ENCODE data around the gene RAB4A. TPM values are rescaled to one million over a fixed set of nuclear protein-coding genes. Genes with fewer than 3 reads are reported as not detected.

RAB4A gene
- total and polyA plus RNA-seq, 10 of the 15 experiments (the other 5 are each of a cell fraction or from before 2014, with no cell fraction given), result 4.0 to 35.8 (median 17.7) TPM

DNA sequence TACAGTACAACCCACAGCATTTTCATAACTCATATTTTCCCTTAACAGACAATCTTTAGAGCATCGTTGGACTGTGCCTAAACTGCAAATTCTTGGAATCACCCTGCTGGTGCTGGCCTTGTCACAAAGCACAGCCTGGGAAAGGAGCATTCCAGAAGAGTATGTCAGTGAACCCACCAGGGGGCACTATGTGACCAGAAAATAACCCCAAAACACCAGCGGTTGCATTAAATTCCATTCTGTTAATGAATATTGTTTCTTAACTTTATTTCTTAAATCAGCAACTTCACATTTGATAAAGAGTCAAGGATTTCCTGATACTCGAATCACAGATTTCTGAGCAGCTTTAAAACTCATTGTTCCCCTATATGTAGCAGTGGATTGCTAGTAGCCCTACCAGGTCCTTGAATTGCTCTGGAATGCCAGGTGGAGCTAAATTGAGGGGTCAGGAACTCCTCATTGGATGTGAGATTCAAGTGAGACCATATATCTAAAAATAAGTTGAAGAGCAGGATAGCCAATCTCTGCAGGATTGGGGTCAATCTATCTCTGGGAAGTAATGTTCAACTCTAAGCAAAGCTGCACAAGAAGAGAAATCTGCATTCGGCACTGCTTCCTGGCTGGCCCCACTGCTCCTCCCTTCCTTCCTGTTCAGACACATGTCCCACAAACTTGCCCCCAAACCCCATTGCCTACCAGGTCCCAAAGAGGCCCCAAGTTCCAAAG, 12.7 kb upstream of the RAB4A start (continued):
- TF ChIP-seq, protein P1, sequence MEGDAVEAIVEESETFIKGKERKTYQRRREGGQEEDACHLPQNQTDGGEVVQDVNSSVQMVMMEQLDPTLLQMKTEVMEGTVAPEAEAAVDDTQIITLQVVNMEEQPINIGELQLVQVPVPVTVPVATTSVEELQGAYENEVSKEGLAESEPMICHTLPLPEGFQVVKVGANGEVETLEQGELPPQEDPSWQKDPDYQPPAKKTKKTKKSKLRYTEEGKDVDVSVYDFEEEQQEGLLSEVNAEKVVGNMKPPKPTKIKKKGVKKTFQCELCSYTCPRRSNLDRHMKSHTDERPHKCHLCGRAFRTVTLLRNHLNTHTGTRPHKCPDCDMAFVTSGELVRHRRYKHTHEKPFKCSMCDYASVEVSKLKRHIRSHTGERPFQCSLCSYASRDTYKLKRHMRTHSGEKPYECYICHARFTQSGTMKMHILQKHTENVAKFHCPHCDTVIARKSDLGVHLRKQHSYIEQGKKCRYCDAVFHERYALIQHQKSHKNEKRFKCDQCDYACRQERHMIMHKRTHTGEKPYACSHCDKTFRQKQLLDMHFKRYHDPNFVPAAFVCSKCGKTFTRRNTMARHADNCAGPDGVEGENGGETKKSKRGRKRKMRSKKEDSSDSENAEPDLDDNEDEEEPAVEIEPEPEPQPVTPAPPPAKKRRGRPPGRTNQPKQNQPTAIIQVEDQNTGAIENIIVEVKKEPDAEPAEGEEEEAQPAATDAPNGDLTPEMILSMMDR (IDR thresholded peaks at IDR 0.05 in 2 of 3, conservative IDR thresholded peaks at IDR 0.05 in 1 of 3; ENCODE audit: control insufficient read depth in 2 of 3, extremely low read depth in 1 of 3, insufficient read depth in 1 of 3, low read depth in 3 of 3, low read length in 3 of 3), result peak; percentile 59 to 77 (median 76)
- TF ChIP-seq BACH1 (IDR thresholded peaks at IDR 0.05; ENCODE audit: borderline replicate concordance) (no peak), NRF1 (conservative IDR thresholded peaks at IDR 0.05; ENCODE audit: low read depth, low read length) (no peak)

DNA sequence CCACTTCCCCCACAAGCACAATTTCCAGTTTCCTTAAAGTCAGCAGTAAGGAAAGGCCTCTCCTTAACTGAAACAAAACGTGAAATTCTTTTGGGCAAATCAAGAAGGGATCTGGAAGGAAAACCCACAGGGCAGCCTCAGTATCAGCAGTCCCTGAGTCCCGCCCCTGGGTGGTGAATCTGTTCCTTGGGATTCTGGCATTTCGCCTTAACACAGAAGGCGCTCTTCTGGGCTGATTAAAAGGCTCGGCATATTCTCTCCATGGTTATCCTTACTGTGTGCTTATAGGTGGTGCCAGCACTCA, 12.2 kb upstream of the RAB4A start:
- POLR2A ChIA-PET, result no interaction called here
- no peak for ATAC-seq
- 58% methylated on average over 5 of the region's 5 CpGs for WGBS (ENCODE audit: insufficient coverage, insufficient replicate concordance, low lambda C conversion rate, missing lambda C conversion rate)
- Histone ChIP-seq H3K4me3 (no peak overlapping the region), H3K27ac (ENCODE audit: control insufficient read depth, insufficient read depth) (no peak overlapping the region), H3K79me2 (ENCODE audit: control insufficient read depth, insufficient read depth, low read length) (no peaks in the 10 kb centered on the region), H3K9ac (ENCODE audit: control insufficient read depth, insufficient read depth, low read length) (no peak overlapping the region), H3K27me3 (replicated peaks in 1 of 2; ENCODE audit: control insufficient read depth in 2 of 2, insufficient read depth in 2 of 2, low read length in 1 of 2) (no peaks in the 10 kb centered on the region), H3K9me3 (replicated peaks; ENCODE audit: control insufficient read depth, insufficient read depth, low read length) (no peaks in the 10 kb centered on the region), H2AFZ (ENCODE audit: control insufficient read depth, low read depth, low read length) (no peak overlapping the region; the same call in 1 of the 2 replicates), H3K4me1 (ENCODE audit: control insufficient read depth, insufficient read depth, low read length) (no peaks in the 10 kb centered on the region), H4K20me1 (ENCODE audit: control insufficient read depth, insufficient read depth) (no peaks in the 10 kb centered on the region), H3K4me2 (ENCODE audit: control insufficient read depth, insufficient read depth) (no peak overlapping the region), H3K36me3 (ENCODE audit: control insufficient read depth in 2 of 2, insufficient read depth in 2 of 2, low read length in 1 of 2) (no peaks in the 10 kb centered on the region)
- intact Hi-C loops (cut with micrococcal nuclease; ENCODE audit: unreplicated experiment) (loop anchor here (1.0 to 10.0 kb wide), 3 partner anchors 224 to 1056 kb away; no protein-coding TSS in a partner anchor), in situ Hi-C loops (cut with MboI) (loop anchor here (5.0 kb wide), 2 partner anchors 224 to 1049 kb away; no protein-coding TSS in a partner anchor)
- RAD21 ChIA-PET (ENCODE audit: unreplicated experiment), result interaction anchor here (0.7 to 4.0 kb wide), 5 partner anchors 182 to 256 kb away, joined by 3 to 77 read pairs (median 8); partner anchors contain the start of gene NUP133
- no peak for DNase-seq (ENCODE audit: low read depth, low spot score)
- TF ChIP-seq HDAC2 (IDR thresholded peaks at IDR 0.05) (no peak), KDM1A (IDR thresholded peaks at IDR 0.05; ENCODE audit: borderline replicate concordance) (no peak), BACH1 (IDR thresholded peaks at IDR 0.05; ENCODE audit: borderline replicate concordance) (no peak), POLR2AphosphoS5 (IDR thresholded peaks at IDR 0.05; ENCODE audit: low read length) (no peak), SPI1 (IDR thresholded peaks at IDR 0.05; ENCODE audit: borderline replicate concordance, insufficient read depth, low read depth, low read length) (no peak), IKZF2 (IDR thresholded peaks at IDR 0.05) (no peak), CBFB (IDR thresholded peaks at IDR 0.05; ENCODE audit: low read depth) (no peak), BCL11A (IDR thresholded peaks at IDR 0.05; ENCODE audit: low read depth, low read length) (no peak), YBX1 (IDR thresholded peaks at IDR 0.05) (no peak), TCF12 (IDR thresholded peaks at IDR 0.05; ENCODE audit: low read depth, low read length) (no peak)
- TF ChIP-seq, protein P2, sequence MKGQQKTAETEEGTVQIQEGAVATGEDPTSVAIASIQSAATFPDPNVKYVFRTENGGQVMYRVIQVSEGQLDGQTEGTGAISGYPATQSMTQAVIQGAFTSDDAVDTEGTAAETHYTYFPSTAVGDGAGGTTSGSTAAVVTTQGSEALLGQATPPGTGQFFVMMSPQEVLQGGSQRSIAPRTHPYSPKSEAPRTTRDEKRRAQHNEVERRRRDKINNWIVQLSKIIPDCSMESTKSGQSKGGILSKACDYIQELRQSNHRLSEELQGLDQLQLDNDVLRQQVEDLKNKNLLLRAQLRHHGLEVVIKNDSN (IDR thresholded peaks at IDR 0.05; ENCODE audit: borderline replicate concordance, extremely low read length, insufficient read depth, low read depth, low read length), result no peak
- TF ChIP-seq, protein P3, sequence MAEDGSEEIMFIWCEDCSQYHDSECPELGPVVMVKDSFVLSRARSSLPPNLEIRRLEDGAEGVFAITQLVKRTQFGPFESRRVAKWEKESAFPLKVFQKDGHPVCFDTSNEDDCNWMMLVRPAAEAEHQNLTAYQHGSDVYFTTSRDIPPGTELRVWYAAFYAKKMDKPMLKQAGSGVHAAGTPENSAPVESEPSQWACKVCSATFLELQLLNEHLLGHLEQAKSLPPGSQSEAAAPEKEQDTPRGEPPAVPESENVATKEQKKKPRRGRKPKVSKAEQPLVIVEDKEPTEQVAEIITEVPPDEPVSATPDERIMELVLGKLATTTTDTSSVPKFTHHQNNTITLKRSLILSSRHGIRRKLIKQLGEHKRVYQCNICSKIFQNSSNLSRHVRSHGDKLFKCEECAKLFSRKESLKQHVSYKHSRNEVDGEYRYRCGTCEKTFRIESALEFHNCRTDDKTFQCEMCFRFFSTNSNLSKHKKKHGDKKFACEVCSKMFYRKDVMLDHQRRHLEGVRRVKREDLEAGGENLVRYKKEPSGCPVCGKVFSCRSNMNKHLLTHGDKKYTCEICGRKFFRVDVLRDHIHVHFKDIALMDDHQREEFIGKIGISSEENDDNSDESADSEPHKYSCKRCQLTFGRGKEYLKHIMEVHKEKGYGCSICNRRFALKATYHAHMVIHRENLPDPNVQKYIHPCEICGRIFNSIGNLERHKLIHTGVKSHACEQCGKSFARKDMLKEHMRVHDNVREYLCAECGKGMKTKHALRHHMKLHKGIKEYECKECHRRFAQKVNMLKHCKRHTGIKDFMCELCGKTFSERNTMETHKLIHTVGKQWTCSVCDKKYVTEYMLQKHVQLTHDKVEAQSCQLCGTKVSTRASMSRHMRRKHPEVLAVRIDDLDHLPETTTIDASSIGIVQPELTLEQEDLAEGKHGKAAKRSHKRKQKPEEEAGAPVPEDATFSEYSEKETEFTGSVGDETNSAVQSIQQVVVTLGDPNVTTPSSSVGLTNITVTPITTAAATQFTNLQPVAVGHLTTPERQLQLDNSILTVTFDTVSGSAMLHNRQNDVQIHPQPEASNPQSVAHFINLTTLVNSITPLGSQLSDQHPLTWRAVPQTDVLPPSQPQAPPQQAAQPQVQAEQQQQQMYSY (CRISPR knock-in tag; IDR thresholded peaks at IDR 0.05), result no peak
- no peak for FAIRE-seq
- SMC1A ChIA-PET (ENCODE audit: uncharacterized antibody, unreplicated experiment), result interaction anchor here (0.9 to 8.2 kb wide), 8 partner anchors 57 to 257 kb away, joined by 3 to 121 read pairs (median 4); no protein-coding TSS in a partner anchor
- no TSS peak for BruUV-seq (replicated peaks)
- CTCF ChIA-PET, result interaction anchor here (0.6 to 10.1 kb wide), 26 partner anchors 10 to 1053 kb away, joined by 3 to 214 read pairs (median 4); partner anchors contain the start of genes NUP133, TAF5L and URB2
